H9 (cell line): ENCODE data around the gene GPD1. TPM values are rescaled to one million over a fixed set of nuclear protein-coding genes. Genes with fewer than 3 reads are reported as not detected.

Source experiments
- DNase-seq: peaks from one replicate; pipeline ENCODE4 v3.0.0-alpha.2; 2017
- H2AFZ ChIP-seq: one replicate; pipeline ENCODE4 v1.6.1; 2013; ENCODE audit warnings: mild to moderate bottlenecking, low read length, control low read depth, moderate library complexity
- H2AK5ac ChIP-seq: 2 replicates; pipeline ENCODE4 v1.6.1; 2013; ENCODE audit warnings: low read length, control low read depth, mixed read lengths; ENCODE audit not compliant: insufficient read length
- H2BK120ac ChIP-seq: one replicate; pipeline ENCODE4 v1.6.1; 2013; ENCODE audit warnings: low read depth, mild to moderate bottlenecking, low read length, control low read depth, inconsistent platforms; ENCODE audit not compliant: poor library complexity, severe bottlenecking
- H2BK12ac ChIP-seq: 2 replicates; pipeline ENCODE4 v1.6.1; 2013; ENCODE audit warnings: low read length, control low read depth, mixed read lengths, low read depth; ENCODE audit not compliant: insufficient read length
- H2BK15ac ChIP-seq: 2 replicates; pipeline ENCODE4 v1.6.1; 2013; ENCODE audit warnings: low read depth, low read length, control low read depth
- H2BK20ac ChIP-seq: one replicate; pipeline ENCODE4 v1.6.1; 2013; ENCODE audit warnings: low read depth, mild to moderate bottlenecking, low read length, control low read depth, inconsistent platforms; ENCODE audit not compliant: poor library complexity, severe bottlenecking
- H2BK5ac ChIP-seq: 2 replicates; pipeline ENCODE4 v1.6.1; 2013; ENCODE audit warnings: low read length, control low read depth, mixed read lengths; ENCODE audit not compliant: insufficient read length
- H3K14ac ChIP-seq: 2 replicates; pipeline ENCODE4 v1.6.1; 2013; ENCODE audit warnings: low read length, control low read depth; ENCODE audit not compliant: insufficient read depth
- H3K18ac ChIP-seq: 2 replicates; pipeline ENCODE4 v1.6.1; 2013; ENCODE audit warnings: low read depth, mild to moderate bottlenecking, mixed read lengths, low read length, control low read depth; ENCODE audit not compliant: insufficient read length
- H3K23ac ChIP-seq: 2 replicates; pipeline ENCODE4 v1.6.1; 2013; ENCODE audit warnings: low read length, control low read depth, mixed read lengths, low read depth; ENCODE audit not compliant: insufficient read length
- H3K23me2 ChIP-seq: 2 replicates; pipeline ENCODE4 v1.6.1; 2013; ENCODE audit warnings: low read depth, mild to moderate bottlenecking, mixed read lengths, low read length, control low read depth; ENCODE audit not compliant: insufficient read length, poor library complexity, severe bottlenecking
- H3K27ac ChIP-seq: 2 replicates; pipeline ENCODE4 v1.5.1; 2013; ENCODE audit warnings: low read length, control low read depth, mixed read lengths, low read depth; ENCODE audit not compliant: insufficient read length
- H3K27me3 ChIP-seq: 2 replicates; pipeline ENCODE4 v1.6.1; 2013; ENCODE audit warnings: low read length, control low read depth, inconsistent platforms; ENCODE audit not compliant: insufficient read depth
- H3K4ac ChIP-seq: 2 replicates; pipeline ENCODE4 v1.6.1; 2013; ENCODE audit warnings: low read depth, mild to moderate bottlenecking, control low read depth, inconsistent platforms, low read length, moderate library complexity
- H3K4me1 ChIP-seq: 2 replicates; pipeline ENCODE4 v1.6.1; 2013; ENCODE audit warnings: low read length, control low read depth, inconsistent platforms; ENCODE audit not compliant: insufficient read depth
- H3K4me2 ChIP-seq: 2 replicates; pipeline ENCODE4 v1.6.1; 2013; ENCODE audit warnings: low read length, control low read depth, mixed read lengths; ENCODE audit not compliant: insufficient read length, insufficient read depth
- H3K56ac ChIP-seq: 2 replicates; pipeline ENCODE4 v1.6.1; 2013; ENCODE audit warnings: low read depth, mild to moderate bottlenecking, mixed read lengths, low read length, control low read depth; ENCODE audit not compliant: insufficient read length
- H3K79me1 ChIP-seq: 2 replicates; pipeline ENCODE4 v1.6.1; 2013; ENCODE audit warnings: low read depth, mild to moderate bottlenecking, moderate library complexity, low read length, control low read depth, inconsistent platforms; ENCODE audit not compliant: insufficient read depth, poor library complexity, severe bottlenecking
- H3K79me2 ChIP-seq: 2 replicates; pipeline ENCODE4 v1.6.1; 2013; ENCODE audit warnings: low read length, control low read depth, inconsistent platforms; ENCODE audit not compliant: insufficient read depth
- H3K9ac ChIP-seq: 2 replicates; pipeline ENCODE4 v1.6.1; 2013; ENCODE audit warnings: low read length, control low read depth, mixed read lengths; ENCODE audit not compliant: insufficient read length; ENCODE audit errors: extremely low read depth
- H3K9me3 ChIP-seq: one replicate; pipeline ENCODE4 v1.6.1; 2013; ENCODE audit warnings: low read depth, low read length, inconsistent platforms; ENCODE audit not compliant: control insufficient read depth
- H3T11ph ChIP-seq: one replicate; pipeline ENCODE4 v1.6.1; 2013; ENCODE audit warnings: mild to moderate bottlenecking, low read length, control low read depth, inconsistent platforms
- H4K20me1 ChIP-seq: one replicate; pipeline ENCODE4 v1.6.1; 2013; ENCODE audit not compliant: control insufficient read depth, insufficient read length, insufficient read depth
- H4K5ac ChIP-seq: 2 replicates; pipeline ENCODE4 v1.6.1; 2013; ENCODE audit warnings: low read depth, mild to moderate bottlenecking, mixed read lengths, low read length, control low read depth; ENCODE audit not compliant: insufficient read length
- H4K8ac ChIP-seq: replicated peaks from 2 replicates; pipeline ENCODE4 v1.6.1; 2013; ENCODE audit warnings: low read length, control low read depth, mixed read lengths, low read depth; ENCODE audit not compliant: insufficient read length
- H4K91ac ChIP-seq: 2 replicates; pipeline ENCODE4 v1.6.1; 2013; ENCODE audit warnings: low read depth, mild to moderate bottlenecking, moderate library complexity, mixed read lengths, low read length, control low read depth; ENCODE audit not compliant: insufficient read length
- H3K27ac Mint-ChIP-seq, 3 experiments: 2 replicates in 2 of 3; 3 replicates in 1 of 3; pipeline ENCODE4 v1.8.0; 2020 to 2021; ENCODE audit warnings: mixed read lengths in 3 of 3, mild to moderate bottlenecking in 1 of 3, moderate library complexity in 1 of 3
- H3K27me3 Mint-ChIP-seq: 2 replicates; pipeline ENCODE4 v1.8.0; 2021; ENCODE audit warnings: low read depth, mild to moderate bottlenecking, moderate library complexity, mixed read lengths
- H3K36me3 Mint-ChIP-seq, 3 experiments: 2 replicates in 2 of 3; 3 replicates in 1 of 3; pipeline ENCODE4 v1.8.0; 2020 to 2021; ENCODE audit warnings: low read depth in 3 of 3, mixed read lengths in 3 of 3; ENCODE audit not compliant: insufficient read depth in 1 of 3
- H3K4me1 Mint-ChIP-seq, 2 experiments: 2 replicates each; pipeline ENCODE4 v1.8.0; 2020; ENCODE audit warnings: mixed read lengths in 2 of 2
- H3K4me3 Mint-ChIP-seq, 2 experiments: 2 replicates in 1 of 2; 3 replicates in 1 of 2; pipeline ENCODE4 v1.8.0; 2020 to 2021; ENCODE audit warnings: mild to moderate bottlenecking in 2 of 2, mixed read lengths in 2 of 2, moderate library complexity in 1 of 2
- H3K9me3 Mint-ChIP-seq, 2 experiments: 2 replicates in 1 of 2; 3 replicates in 1 of 2; pipeline ENCODE4 v1.8.0; 2020; ENCODE audit warnings: mild to moderate bottlenecking in 2 of 2, mixed read lengths in 2 of 2, moderate library complexity in 1 of 2
- CTCF ChIP-seq: fragments of 200-600 bp; sonication (generic); conservative IDR thresholded peaks from 3 replicates; pipeline ENCODE4 v1.8.0; 2021; ENCODE audit warnings: antibody characterized with exemption, mild to moderate bottlenecking
- WGBS: extraction: QIAGEN DNeasy Blood & Tissue Kit; methylation state at CpG from one replicate; pipeline ENCODE4 v1.1.7; 2013; ENCODE audit warnings: missing lambda C conversion rate, low lambda C conversion rate, mixed read lengths; ENCODE audit not compliant: insufficient read length; ENCODE audit errors: extremely low coverage; 5-methylcytosine and 5-hydroxymethylcytosine counted together
- total RNA-seq: library from RNA; stranded (reverse); gene quantifications from 2 replicates; pipeline ENCODE4 v1.2.1, GENCODE V29; 2021

The GPD1 gene
- total RNA-seq, 1 experiment from 2014 or later, result 0.70 TPM

DNA sequence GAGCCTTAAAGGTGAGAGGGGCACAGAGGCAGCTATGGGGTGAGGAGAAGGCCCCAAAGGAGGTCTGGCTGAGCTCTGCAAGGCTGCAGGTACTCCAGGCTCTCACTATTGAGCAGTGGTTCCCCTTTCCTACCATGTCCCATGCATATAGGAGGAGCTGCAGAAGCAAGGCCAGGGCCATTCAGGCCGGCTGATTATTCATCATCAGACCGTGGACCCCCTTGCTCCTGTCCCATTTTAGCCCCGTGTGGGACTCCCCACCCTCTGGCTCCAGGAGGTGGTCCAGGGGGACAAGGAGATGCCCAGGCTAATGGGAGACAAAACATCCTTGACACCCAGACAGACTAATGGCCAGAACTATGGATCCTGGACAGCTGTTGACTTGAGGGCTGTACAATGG, 3.1 kb downstream of the GPD1 start:
- no CpG with 5 or more reads among the region's 3 CpGs for WGBS
- Histone ChIP-seq H4K91ac (no peak overlapping the region), H3K23ac (no peak overlapping the region), H3K18ac (no peak overlapping the region), H3K56ac (no peak overlapping the region), H3K14ac (no peak overlapping the region), H3K4me2 (no peak overlapping the region), H2BK12ac (no peak overlapping the region), H3K79me1 (no peaks in the 10 kb centered on the region), H3K23me2 (no peaks in the 10 kb centered on the region), H3K79me2 (no peaks in the 10 kb centered on the region), H2BK15ac (no peak overlapping the region), H3K27me3 (no peaks in the 10 kb centered on the region), H3K9me3 (no peaks in the 10 kb centered on the region), H2BK5ac (no peak overlapping the region), H4K8ac (no peak overlapping the region), H3K9ac (no peak overlapping the region), H3K4ac (no peak overlapping the region), H2BK120ac (no peak overlapping the region), H2AK5ac (no peak overlapping the region), H3T11ph (no peak overlapping the region), H3K27ac (no peak overlapping the region), H2BK20ac (no peak overlapping the region), H4K5ac (no peak overlapping the region), H2AFZ (no peak overlapping the region), H3K4me1 (peaks cover 10% of the 10 kb centered on the region; the same call in 1 of the 2 replicates), H4K20me1 (no peaks in the 10 kb centered on the region)
- Mint-ChIP-seq H3K36me3 (peaks cover 0 to 7% (median 4%) of the 10 kb centered on the region in 3 experiments; a peak in 4 of 7 replicates), H3K4me1 (peaks cover 33 to 44% of the 10 kb centered on the region in 2 experiments), H3K4me3 (no peak overlapping the region), H3K9me3 (no peaks in the 10 kb centered on the region), H3K27me3 (peaks cover 4% of the 10 kb centered on the region), H3K27ac (no peak overlapping the region)
- no peak for DNase-seq
- no peak for TF ChIP-seq CTCF
